Spinal cord (tissue), 10 donors: ENCODE results near the gene TCF7L2. TPM values are rescaled to one million over a fixed set of nuclear protein-coding genes. Genes with fewer than 3 reads are reported as not detected.
A peak's percentile ranks its signal among the peaks of the same experiment; 100 is the strongest.

Experiments used
- DNase-seq, 6 donors: peaks; one replicate each; pipeline versions ENCODE4 v3.0.0 to v3.0.0-alpha.2; 2013 to 2015; ENCODE audit warnings: low spot score in 6 of 6, low read depth in 4 of 6
- H3K27ac ChIP-seq: one replicate; pipeline ENCODE4 v1.5.1; 2013; ENCODE audit warnings: low read depth, low read length, control low read depth
- H3K27me3 ChIP-seq: one replicate; pipeline ENCODE4 v1.6.1; 2013; ENCODE audit warnings: low read length; ENCODE audit not compliant: control insufficient read depth, insufficient read depth
- H3K36me3 ChIP-seq: one replicate; pipeline ENCODE4 v1.6.1; 2013; ENCODE audit warnings: low read length; ENCODE audit not compliant: control insufficient read depth, insufficient read depth
- H3K4me1 ChIP-seq: one replicate; pipeline ENCODE4 v1.6.1; 2013; ENCODE audit warnings: low read length; ENCODE audit not compliant: control insufficient read depth, insufficient read depth
- H3K4me3 ChIP-seq: one replicate; pipeline ENCODE4 v1.5.1; 2013; ENCODE audit warnings: low read depth, low read length, control low read depth
- H3K9me3 ChIP-seq: one replicate; pipeline ENCODE4 v1.6.1; 2013; ENCODE audit warnings: low read length; ENCODE audit not compliant: control insufficient read depth, insufficient read depth
- WGBS: methylation state at CpG from one replicate; pipeline ENCODE4 v1.1.5; 2013; ENCODE audit warnings: missing lambda C conversion rate; ENCODE audit not compliant: insufficient coverage; 5-methylcytosine and 5-hydroxymethylcytosine counted together
- polyA plus RNA-seq, 2 donors: library from polyadenylated mRNA; unstranded; fragments of 120-200 nt; gene quantifications; one replicate each; pipeline ENCODE4 v1.2.1, GENCODE V29; 2013; ENCODE audit not compliant: insufficient read length in 2 of 2
- total RNA-seq, 2 donors: library from RNA; depleted of rRNA in 1 of 2; stranded (reverse); fragments of 120-200 nt in 1 of 2; fragments of >200 nt in 1 of 2; gene quantifications; one replicate each; pipeline versions ENCODE4 v1.2.3 to v1.2.4, GENCODE V29; 2013 to 2014
- donor health status: healthy.

Gene TCF7L2
- total and polyA plus RNA-seq, 4 donors: 12.9 to 75.5 (median 36.6) TPM

- Histone ChIP-seq H3K9me3 (no peaks in the 10 kb centered on the region), H3K27me3 (no peaks in the 10 kb centered on the region), H3K36me3 (no peaks in the 10 kb centered on the region), H3K4me1 (peaks cover 59% of the 10 kb centered on the region), H3K27ac (no peak overlapping the region), H3K4me3 (no peak overlapping the region)
- 95% methylated on average over 3 of the region's 6 CpGs for WGBS
- no peak for DNase-seq
Measured at GRCh38 chr10:113179265-113179664, 229.2 kb downstream of the TCF7L2 start.

GRCh38 chr10:113179966-113180365, 229.9 kb downstream of the TCF7L2 start:
- Histone ChIP-seq H3K27me3 (no peaks in the 10 kb centered on the region), H3K9me3 (no peaks in the 10 kb centered on the region), H3K4me1 (peaks cover 63% of the 10 kb centered on the region), H3K36me3 (no peaks in the 10 kb centered on the region), H3K4me3 (no peak overlapping the region), H3K27ac (no peak overlapping the region)
- DNase-seq: no peak
- 95% methylated on average over 2 of the region's 3 CpGs for WGBS

GRCh38 chr10:113180401-113181154, 230.5 kb downstream of the TCF7L2 start:
- WGBS: 45% methylated on average over 9 of the region's 10 CpGs
- Histone ChIP-seq H3K9me3 (no peaks in the 10 kb centered on the region), H3K4me3 (no peak overlapping the region), H3K27me3 (no peaks in the 10 kb centered on the region), H3K36me3 (no peaks in the 10 kb centered on the region), H3K27ac (no peak overlapping the region), H3K4me1 (peaks cover 63% of the 10 kb centered on the region)
- DNase-seq: no peak

GRCh38 chr10:113182154-113182553, 232.1 kb downstream of the TCF7L2 start:
- Histone ChIP-seq H3K4me3 (no peak overlapping the region), H3K27ac (no peak overlapping the region), H3K36me3 (no peaks in the 10 kb centered on the region), H3K4me1 (peaks cover 56% of the 10 kb centered on the region), H3K9me3 (no peaks in the 10 kb centered on the region), H3K27me3 (no peaks in the 10 kb centered on the region)
- no CpG with 5 or more reads among the region's 3 CpGs for WGBS
- DNase-seq: peak in 1 of 6 donors; percentile 22

- DNase-seq: peak in 5 of 6 donors; percentile 33 to 85 (median 54)
- H3K27ac ChIP-seq: no peak overlapping the region
- H3K9me3 ChIP-seq: no peaks in the 10 kb centered on the region
Measured at GRCh38 chr10:113183573-113183972, 233.5 kb downstream of the TCF7L2 start.

GRCh38 chr10:113187063-113187777, 237.2 kb downstream of the TCF7L2 start:
- Histone ChIP-seq H3K27ac (peak overlapping the region; percentile 86), H3K4me3 (no peak overlapping the region), H3K4me1 (peaks cover 37% of the 10 kb centered on the region), H3K36me3 (no peaks in the 10 kb centered on the region), H3K27me3 (no peaks in the 10 kb centered on the region), H3K9me3 (no peaks in the 10 kb centered on the region)
- peak; percentile 59 to 96 (median 82) for DNase-seq
- WGBS: 29% methylated on average over 8 of the region's 10 CpGs

More at GRCh38 chr10:113183573-113183972, 233.5 kb downstream of the TCF7L2 start:
- 36% methylated on average over 13 of the region's 13 CpGs for WGBS
- Histone ChIP-seq H3K36me3 (no peaks in the 10 kb centered on the region), H3K4me1 (peaks cover 55% of the 10 kb centered on the region), H3K4me3 (no peak overlapping the region), H3K27me3 (no peaks in the 10 kb centered on the region)

- Histone ChIP-seq H3K4me1 (no peaks in the 10 kb centered on the region), H3K27me3 (no peaks in the 10 kb centered on the region), H3K9me3 (peaks cover 2% of the 10 kb centered on the region), H3K4me3 (no peak overlapping the region), H3K27ac (no peak overlapping the region), H3K36me3 (no peaks in the 10 kb centered on the region)
- no CpG with 5 or more reads among the region's 1 CpG for WGBS
- DNase-seq: no peak
Measured at GRCh38 chr10:113199459-113199858, 249.4 kb downstream of the TCF7L2 start.

GRCh38 chr10:113202011-113202410, 252.0 kb downstream of the TCF7L2 start:
- no peak overlapping the region for H3K27ac ChIP-seq
- no peaks in the 10 kb centered on the region for H3K4me1 ChIP-seq
- DNase-seq: no peak
- peaks cover 4% of the 10 kb centered on the region for H3K9me3 ChIP-seq
- no peaks in the 10 kb centered on the region for H3K27me3 ChIP-seq
- H3K4me3 ChIP-seq: no peak overlapping the region
- 87% methylated on average over 2 of the region's 4 CpGs for WGBS
- H3K36me3 ChIP-seq: no peaks in the 10 kb centered on the region

GRCh38 chr10:113207924-113208323, 257.9 kb downstream of the TCF7L2 start:
- DNase-seq: no peak
- Histone ChIP-seq H3K4me1 (no peaks in the 10 kb centered on the region), H3K9me3 (peaks cover 11% of the 10 kb centered on the region), H3K4me3 (no peak overlapping the region), H3K27ac (no peak overlapping the region), H3K36me3 (no peaks in the 10 kb centered on the region), H3K27me3 (no peaks in the 10 kb centered on the region)
- no CpG with 5 or more reads among the region's 1 CpG for WGBS

GRCh38 chr10:113213035-113213434, 263.0 kb downstream of the TCF7L2 start:
- Histone ChIP-seq H3K36me3 (no peaks in the 10 kb centered on the region), H3K4me1 (no peaks in the 10 kb centered on the region), H3K4me3 (no peak overlapping the region), H3K27ac (no peak overlapping the region), H3K9me3 (peaks cover 6% of the 10 kb centered on the region), H3K27me3 (no peaks in the 10 kb centered on the region)
- no CpG with 5 or more reads among the region's 4 CpGs for WGBS
- DNase-seq: no peak
